Omental fat pad (tissue), 4 donors: ENCODE measurements around the gene INTS3. TPM values are rescaled to one million over a fixed set of nuclear protein-coding genes. Genes with fewer than 3 reads are reported as not detected.

Experiments used
- ATAC-seq: fragments of 150-250 bp; one replicate; pipeline ENCODE4 v1.9.1; 2016; ENCODE audit warnings: mild to moderate bottlenecking, moderate library complexity; ENCODE audit not compliant: low FRiP score
- DNase-seq: peaks from one replicate; pipeline ENCODE4 v3.0.0-alpha.2; 2019; ENCODE audit warnings: low spot score
- total RNA-seq, 4 donors: library from RNA; depleted of rRNA; stranded (reverse); fragments of >200 nt; gene quantifications; one replicate each; pipeline ENCODE4 v1.1.0, GENCODE V29; 2016
- TF ChIP-seq, protein P1 (sequence below), 3 donors: fragments of 450-650 bp; IDR thresholded peaks; one replicate each; pipeline ENCODE4 v1.5.1; 2016 to 2017; ENCODE audit warnings: antibody characterized with exemption in 3 of 3, mild to moderate bottlenecking in 3 of 3, moderate library complexity in 2 of 3

The INTS3 gene
- total RNA-seq, 4 donors from 2014 or later: 28.6 to 65.3 (median 34.8) TPM

DNA sequence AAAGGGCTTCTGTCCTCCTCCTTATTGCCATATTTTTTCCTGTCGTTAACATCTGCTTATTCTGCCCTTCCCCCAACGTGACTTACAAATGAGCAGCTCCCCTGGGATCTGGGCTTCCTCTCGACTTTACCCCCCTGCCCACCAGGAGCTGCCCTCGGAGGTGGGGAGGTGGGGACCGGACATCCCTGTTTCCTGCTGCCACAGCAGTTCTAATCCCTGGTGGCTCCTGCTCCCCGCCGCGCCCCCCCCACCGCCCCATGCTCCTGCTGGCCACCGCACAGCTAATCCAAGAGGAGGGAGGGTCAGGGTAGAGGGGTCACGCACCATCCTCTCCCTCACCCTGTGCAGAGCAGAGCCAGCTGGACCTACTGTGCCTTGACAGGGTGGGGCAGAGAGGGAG is 42.9 kb downstream of the INTS3 start:
- DNase-seq (no peak), ATAC-seq (no peak)
- TF ChIP-seq, protein P1, sequence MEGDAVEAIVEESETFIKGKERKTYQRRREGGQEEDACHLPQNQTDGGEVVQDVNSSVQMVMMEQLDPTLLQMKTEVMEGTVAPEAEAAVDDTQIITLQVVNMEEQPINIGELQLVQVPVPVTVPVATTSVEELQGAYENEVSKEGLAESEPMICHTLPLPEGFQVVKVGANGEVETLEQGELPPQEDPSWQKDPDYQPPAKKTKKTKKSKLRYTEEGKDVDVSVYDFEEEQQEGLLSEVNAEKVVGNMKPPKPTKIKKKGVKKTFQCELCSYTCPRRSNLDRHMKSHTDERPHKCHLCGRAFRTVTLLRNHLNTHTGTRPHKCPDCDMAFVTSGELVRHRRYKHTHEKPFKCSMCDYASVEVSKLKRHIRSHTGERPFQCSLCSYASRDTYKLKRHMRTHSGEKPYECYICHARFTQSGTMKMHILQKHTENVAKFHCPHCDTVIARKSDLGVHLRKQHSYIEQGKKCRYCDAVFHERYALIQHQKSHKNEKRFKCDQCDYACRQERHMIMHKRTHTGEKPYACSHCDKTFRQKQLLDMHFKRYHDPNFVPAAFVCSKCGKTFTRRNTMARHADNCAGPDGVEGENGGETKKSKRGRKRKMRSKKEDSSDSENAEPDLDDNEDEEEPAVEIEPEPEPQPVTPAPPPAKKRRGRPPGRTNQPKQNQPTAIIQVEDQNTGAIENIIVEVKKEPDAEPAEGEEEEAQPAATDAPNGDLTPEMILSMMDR (IDR thresholded peaks at IDR 0.05): no peak

DNA sequence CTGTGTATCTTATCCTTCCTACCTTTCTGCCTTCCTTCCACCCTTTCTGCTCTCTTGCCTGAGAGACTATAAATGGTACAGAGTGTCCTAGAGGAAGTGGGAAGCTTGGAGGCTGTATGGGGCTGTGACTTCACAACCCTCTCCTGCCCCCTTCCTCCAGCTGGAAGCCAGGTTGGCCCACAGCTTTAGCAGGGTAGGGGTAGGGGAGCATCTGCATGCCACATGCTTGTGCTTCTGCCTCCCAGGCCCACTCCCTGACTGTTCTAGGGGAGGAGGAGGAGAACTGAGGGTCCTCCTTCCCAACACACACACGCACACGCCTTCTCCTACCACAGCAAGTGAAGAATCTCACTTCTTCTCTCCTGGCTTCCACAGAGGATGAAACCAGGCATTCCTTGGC is 43.4 kb downstream of the INTS3 start:
- TF ChIP-seq, protein P1 (IDR thresholded peaks at IDR 0.05): no peak
- DNase-seq: no peak
- ATAC-seq: no peak

DNA sequence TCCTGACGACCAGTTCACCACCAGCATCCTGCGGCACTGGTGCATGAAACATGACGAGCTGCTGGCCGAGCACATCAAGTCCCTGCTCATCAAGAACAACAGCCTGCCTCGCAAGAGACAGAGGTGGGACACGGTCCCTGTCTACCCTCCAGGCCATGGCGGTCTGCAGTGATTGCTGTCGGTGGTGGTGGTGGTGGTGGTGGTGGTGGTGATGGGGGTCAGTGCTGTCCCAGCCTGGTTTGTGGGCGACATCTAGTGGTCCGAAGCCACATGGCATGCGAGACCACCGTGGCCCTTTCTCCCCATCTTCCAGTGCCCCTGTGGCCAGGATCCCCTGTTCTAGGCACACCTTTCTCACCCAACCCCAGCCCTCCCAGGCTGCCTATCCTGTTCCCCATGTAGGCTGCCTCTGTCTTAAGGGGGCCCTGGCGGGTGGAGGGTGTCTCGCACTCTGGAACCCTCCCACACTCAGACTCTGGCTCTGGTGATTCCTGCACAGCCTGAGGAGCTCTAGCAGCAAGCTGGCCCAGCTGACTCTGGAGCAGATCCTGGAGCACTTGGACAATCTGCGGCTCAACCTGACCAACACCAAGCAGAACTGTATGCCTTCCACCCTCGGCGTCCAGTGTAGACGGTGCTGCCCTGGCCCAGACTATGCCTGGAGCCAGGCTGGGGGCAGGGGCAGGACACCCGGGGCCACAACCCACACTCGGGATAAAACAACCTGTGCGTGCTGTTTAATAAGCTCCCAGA is 44.2 kb downstream of the INTS3 start:
- TF ChIP-seq, protein P1 (IDR thresholded peaks at IDR 0.05): no peak
- ATAC-seq: no peak
- DNase-seq: no peak

DNA sequence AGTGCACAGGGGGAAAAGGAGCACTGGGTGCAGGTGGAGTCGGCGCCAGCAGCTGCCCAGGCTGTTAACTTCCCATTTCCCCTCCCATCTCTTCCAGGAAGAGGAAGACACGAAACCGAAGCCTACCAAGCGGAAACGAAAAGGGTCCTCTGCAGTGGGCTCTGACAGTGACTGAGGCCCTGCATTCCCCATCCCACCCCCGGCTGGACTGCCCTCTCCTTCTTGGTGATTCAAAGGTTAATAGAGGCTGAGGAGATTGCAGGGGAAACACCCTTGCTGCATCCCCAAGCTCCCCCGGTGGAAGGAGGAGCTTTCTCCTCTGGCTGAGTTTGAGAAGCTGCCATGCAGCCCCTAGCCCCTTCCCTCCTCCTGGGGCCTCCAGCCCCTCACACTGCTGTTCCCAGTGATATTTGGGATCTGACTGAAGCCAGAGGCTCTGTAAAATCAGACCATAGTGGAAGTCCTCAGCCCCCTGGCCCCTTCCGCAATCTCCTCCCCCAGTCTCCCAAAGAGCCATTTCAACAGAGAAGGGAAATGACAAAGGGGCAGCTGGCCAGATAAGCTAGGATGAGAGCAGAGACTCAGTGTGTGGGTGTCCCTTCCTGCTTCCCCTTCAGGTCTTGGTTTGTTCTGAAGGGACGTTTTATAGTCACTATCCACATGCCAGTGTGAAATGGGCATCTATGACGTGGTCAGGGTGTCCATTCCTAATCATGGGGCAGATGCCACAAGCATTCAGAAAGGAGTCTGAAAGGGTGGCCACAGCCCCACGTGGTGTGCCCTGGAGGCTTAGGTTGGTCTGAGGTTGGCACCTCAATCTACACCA is 45.5 kb downstream of the INTS3 start:
- TF ChIP-seq, protein P1 (IDR thresholded peaks at IDR 0.05): no peak
- no peak for ATAC-seq
- no peak for DNase-seq

DNA sequence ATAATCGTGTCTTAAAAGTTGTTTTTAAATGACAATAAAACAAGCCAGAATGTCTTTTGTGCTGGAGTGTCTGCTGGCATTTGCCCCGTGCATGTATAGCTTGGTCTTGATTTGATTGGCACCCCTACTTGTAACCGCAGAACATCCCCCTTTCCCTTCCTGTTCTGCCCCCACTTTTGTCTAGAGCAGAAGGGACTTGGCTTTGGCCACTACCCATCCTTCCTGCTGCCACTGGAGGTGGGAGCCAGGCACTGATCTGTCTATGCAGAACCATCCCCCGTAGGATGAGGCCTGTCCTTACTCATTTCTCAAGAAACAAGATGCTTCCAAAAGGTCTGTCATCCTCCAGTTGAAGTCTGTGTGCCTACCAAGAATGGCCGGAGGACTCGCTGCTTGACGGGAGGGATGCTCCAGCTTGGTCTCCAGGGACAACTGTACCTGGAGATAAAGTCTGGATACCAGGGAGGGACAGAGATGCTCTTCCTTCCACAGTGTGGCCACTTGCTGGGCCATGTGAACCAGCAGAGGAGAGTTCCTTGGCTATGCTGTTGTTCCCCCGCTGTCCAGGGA is 46.3 kb downstream of the INTS3 start:
- ATAC-seq (no peak), DNase-seq (no peak)
- TF ChIP-seq, protein P1 (IDR thresholded peaks at IDR 0.05): no peak

DNA sequence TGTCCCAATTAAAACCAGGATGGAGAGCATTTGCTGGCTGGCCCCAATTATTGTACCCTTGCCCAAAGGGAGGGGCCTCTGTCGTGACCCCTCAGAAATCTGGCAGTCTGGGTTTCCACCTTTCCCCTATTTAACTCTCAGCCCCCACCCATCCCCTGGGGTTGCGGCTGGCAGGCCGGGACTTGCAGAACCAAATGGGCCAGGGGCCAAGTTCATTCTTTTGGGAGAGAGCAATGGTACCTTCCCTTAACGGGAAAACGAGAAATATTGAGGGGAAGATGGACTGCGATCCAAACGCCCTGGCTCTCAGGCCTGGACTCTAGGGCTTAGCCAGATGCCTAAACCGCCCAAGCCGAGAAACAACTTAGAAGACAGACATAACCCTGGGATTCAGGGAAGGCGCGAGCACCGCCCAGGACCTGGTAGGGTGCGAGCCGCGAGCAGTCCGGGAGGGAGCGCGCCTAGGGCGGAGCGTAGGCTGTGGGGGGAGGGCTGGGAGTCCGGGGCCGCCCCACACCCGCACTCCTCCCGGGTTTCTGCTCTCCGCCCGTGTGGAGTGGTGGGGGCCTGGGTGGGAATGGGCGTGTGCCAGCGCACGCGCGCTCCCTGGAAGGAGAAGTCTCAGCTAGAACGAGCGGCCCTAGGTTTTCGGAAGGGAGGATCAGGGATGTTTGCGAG is 47.1 kb downstream of the INTS3 start, which contains the start of gene SLC27A3:
Gene SLC27A3 (plus strand): TSS at position 628 of the 678 bp plus-strand sequence. CDS start 91 bp downstream, outside the sequence.
- no peak for DNase-seq
- peak; percentile 78 for ATAC-seq
- TF ChIP-seq, protein P1 (IDR thresholded peaks at IDR 0.05): no peak
